ENCODE results near the gene ITGA3. TPM values are rescaled to one million over a fixed set of nuclear protein-coding genes. Genes with fewer than 3 reads are reported as not detected.

The ITGA3 gene
- total RNA-seq, 1 donor, result 35.1 TPM

DNA sequence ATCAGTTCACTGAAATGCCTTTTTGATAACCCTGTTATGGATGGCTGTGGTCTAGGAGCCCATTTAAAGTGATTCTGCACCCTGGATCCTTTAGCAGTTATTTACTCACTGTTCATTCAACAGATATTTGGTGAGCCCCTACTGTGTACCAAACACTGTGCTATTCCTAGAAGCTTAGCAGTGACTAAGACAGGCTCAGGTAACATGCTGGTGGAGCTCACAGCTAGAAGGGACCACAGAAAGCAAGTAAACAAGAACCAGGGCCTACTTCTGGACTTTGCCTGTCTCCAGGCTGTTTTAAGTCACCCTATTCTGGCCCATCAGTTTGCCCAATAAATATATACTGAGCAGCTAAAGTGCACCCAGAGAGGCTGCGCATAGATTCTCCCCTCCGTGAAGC is 11.1 kb downstream of the ITGA3 start:
- no peak overlapping the region for H3K4me3 ChIP-seq (ENCODE audit: low read depth, low read length)
- DNase-seq (ENCODE audit: low read depth), result no peak
- TF ChIP-seq, protein P1, sequence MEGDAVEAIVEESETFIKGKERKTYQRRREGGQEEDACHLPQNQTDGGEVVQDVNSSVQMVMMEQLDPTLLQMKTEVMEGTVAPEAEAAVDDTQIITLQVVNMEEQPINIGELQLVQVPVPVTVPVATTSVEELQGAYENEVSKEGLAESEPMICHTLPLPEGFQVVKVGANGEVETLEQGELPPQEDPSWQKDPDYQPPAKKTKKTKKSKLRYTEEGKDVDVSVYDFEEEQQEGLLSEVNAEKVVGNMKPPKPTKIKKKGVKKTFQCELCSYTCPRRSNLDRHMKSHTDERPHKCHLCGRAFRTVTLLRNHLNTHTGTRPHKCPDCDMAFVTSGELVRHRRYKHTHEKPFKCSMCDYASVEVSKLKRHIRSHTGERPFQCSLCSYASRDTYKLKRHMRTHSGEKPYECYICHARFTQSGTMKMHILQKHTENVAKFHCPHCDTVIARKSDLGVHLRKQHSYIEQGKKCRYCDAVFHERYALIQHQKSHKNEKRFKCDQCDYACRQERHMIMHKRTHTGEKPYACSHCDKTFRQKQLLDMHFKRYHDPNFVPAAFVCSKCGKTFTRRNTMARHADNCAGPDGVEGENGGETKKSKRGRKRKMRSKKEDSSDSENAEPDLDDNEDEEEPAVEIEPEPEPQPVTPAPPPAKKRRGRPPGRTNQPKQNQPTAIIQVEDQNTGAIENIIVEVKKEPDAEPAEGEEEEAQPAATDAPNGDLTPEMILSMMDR (IDR thresholded peaks at IDR 0.05; ENCODE audit: insufficient read depth, low read length), result no peak

DNA sequence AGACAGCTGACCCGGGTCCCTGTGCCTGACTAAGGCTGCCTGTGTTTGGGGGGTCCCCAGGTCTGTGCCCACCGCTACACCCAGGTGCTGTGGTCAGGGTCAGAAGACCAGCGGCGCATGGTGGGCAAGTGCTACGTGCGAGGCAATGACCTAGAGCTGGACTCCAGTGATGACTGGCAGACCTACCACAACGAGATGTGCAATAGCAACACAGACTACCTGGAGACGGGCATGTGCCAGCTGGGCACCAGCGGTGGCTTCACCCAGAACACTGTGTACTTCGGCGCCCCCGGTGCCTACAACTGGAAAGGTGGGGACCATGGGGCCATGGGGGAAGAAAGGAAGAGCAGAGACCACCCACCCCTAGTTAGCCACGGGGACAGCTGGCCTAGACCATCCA is 12.1 kb downstream of the ITGA3 start:
- TF ChIP-seq, protein P1 (IDR thresholded peaks at IDR 0.05; ENCODE audit: insufficient read depth, low read length), result no peak
- no peak for DNase-seq (ENCODE audit: low read depth)
- no peak overlapping the region for H3K4me3 ChIP-seq (ENCODE audit: low read depth, low read length)

DNA sequence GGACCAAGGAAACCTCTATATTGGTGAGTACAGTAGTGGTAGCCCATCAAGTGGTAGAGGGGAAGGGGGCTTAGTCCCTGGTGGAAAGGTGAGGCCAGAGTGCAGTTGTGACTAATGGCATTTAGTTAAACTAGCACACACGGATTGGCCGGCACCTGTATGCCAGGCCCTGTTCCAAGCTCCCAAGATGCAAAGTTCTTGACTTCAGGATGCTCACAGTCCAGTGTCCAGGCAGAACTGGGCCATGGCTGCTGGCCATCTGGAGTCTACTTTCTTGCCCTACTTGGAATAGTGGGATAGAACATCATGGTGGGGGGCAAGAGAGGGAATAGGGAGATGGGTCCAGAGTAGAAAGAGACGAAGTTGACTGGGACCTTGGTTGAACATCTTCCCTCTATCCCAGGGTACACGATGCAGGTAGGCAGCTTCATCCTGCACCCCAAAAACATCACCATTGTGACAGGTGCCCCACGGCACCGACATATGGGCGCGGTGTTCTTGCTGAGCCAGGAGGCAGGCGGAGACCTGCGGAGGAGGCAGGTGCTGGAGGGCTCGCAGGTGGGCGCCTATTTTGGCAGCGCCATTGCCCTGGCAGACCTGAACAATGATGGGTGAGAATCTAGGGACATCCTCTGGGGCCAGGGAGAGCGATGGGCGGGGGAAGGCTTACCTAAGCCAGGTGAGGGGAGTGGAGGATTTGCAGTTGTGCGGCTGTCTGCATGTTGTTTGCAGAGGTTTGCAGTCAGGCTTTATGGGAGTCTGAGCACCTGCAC is 15.2 kb downstream of the ITGA3 start:
- H3K4me3 ChIP-seq (ENCODE audit: low read depth, low read length), result no peak overlapping the region
- DNase-seq (ENCODE audit: low read depth), result no peak
- TF ChIP-seq, protein P1 (IDR thresholded peaks at IDR 0.05; ENCODE audit: insufficient read depth, low read length), result no peak

DNA sequence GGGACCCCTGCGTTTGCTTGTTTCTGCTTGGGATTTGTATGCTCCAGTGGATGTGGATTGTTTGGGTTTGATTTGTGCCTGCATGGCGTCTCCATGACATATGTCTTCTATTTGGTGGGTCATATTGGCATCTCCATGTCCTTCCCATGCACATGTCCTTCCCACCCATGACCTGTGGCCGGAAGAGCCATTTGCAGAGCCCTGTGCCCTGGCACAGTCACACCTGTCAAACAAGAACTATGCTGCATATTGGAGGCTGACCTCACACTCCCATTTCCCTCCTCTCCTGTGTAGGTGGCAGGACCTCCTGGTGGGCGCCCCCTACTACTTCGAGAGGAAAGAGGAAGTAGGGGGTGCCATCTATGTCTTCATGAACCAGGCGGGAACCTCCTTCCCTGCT is 15.8 kb downstream of the ITGA3 start:
- no peak overlapping the region for H3K4me3 ChIP-seq (ENCODE audit: low read depth, low read length)
- no peak for DNase-seq (ENCODE audit: low read depth)
- TF ChIP-seq, protein P1 (IDR thresholded peaks at IDR 0.05; ENCODE audit: insufficient read depth, low read length), result no peak

DNA sequence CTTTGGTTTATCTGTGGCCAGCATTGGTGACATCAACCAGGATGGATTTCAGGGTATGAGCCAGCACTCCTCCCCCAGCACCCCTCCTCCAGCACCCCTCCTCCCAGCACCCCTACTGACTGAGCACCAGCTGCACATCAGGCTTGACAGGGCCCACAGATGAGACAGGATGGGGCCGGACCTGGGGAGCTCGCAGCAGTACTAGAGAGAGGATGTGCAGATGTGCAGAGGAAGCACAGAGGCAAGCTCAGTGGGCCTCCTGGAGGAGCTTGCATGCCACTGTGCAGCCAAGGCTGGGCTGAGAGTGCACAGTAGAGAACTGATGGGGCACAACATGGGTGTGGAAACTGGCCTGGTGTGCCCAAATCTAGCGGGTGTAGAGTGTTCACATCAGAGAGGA is 16.2 kb downstream of the ITGA3 start:
- no peak for DNase-seq (ENCODE audit: low read depth)
- TF ChIP-seq, protein P1 (IDR thresholded peaks at IDR 0.05; ENCODE audit: insufficient read depth, low read length), result no peak
- no peak overlapping the region for H3K4me3 ChIP-seq (ENCODE audit: low read depth, low read length)

DNA sequence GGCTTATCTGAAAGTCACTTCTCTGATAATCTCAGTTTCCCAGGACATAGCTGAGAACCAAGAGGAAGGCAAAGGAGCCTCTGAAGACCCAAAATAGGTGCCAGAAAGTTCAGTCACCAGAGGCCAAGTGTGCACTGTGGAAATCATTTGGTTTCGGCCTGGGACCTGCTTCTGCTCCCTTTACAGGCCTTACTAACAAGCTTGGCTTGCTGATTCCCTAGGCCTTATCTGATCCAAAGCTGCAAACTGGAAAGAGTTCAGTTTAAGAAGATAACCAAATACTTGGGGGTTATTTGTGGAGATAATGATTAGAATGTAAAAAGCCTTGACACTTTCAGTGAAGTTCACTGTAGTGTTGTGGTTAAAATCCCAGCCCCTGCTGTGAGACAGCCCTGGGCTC is 17.0 kb downstream of the ITGA3 start:
- DNase-seq (ENCODE audit: low read depth), result no peak
- no peak overlapping the region for H3K4me3 ChIP-seq (ENCODE audit: low read depth, low read length)
- TF ChIP-seq, protein P1 (IDR thresholded peaks at IDR 0.05; ENCODE audit: insufficient read depth, low read length), result no peak

DNA sequence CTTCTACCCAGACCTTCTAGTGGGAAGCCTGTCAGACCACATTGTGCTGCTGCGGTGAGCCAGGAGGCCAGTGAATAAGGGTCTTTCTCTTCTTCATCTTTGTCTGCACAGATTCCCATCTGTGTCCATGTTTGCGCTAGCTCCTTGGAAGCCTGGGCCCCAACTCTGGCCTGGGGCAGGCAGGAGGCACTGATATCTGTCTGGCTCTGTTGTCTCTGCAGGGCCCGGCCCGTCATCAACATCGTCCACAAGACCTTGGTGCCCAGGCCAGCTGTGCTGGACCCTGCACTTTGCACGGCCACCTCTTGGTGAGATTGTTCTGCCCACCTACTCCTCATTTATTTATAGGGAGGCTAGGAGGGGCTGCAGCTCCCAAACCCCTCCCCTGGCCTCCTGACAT is 18.3 kb downstream of the ITGA3 start:
- no peak for DNase-seq (ENCODE audit: low read depth)
- TF ChIP-seq, protein P1 (IDR thresholded peaks at IDR 0.05; ENCODE audit: insufficient read depth, low read length), result no peak
- no peak overlapping the region for H3K4me3 ChIP-seq (ENCODE audit: low read depth, low read length)

Data from fibroblast of the aortic adventitia (primary cell).